GM03348 (cell line): ENCODE data around the gene ATG9B.
"Not testable (repeated sequence)": the region's sequence is repeated elsewhere in the genome, so short reads cannot be mapped to it uniquely, and the experiment has no call there.

Experiments used
- DNase-seq: peaks from one replicate; pipeline ENCODE4 v3.0.0; 2012; ENCODE audit warnings: low spot score

The ATG9B gene

GRCh38 chr7:151058781-151059366 is 34.6 kb upstream of the ATG9B start:
- DNase-seq, result peak; percentile 22

GRCh38 chr7:151057989-151058780 is 33.9 kb upstream of the ATG9B start:
- peak; percentile 98 for DNase-seq

- DNase-seq, result no peak
Measured at GRCh38 chr7:151057506-151057988, 33.3 kb upstream of the ATG9B start, which contains the start of gene CDK5. Gene CDK5 (minus strand): TSS chr7:151057897. CDS start chr7:151057848, 49 bp downstream.

- DNase-seq, result no peak
Measured at GRCh38 chr7:151056666-151057505, 32.6 kb upstream of the ATG9B start.

- DNase-seq, result no peak
Measured at GRCh38 chr7:151056283-151056665, 32.0 kb upstream of the ATG9B start.

- no peak for DNase-seq
Measured at GRCh38 chr7:151053751-151054150, 29.5 kb upstream of the ATG9B start.

- no peak for DNase-seq
Measured at GRCh38 chr7:151053096-151053495, 28.8 kb upstream of the ATG9B start.

GRCh38 chr7:151051108-151051507 is 26.8 kb upstream of the ATG9B start:
- peak; percentile 67 for DNase-seq

- no peak for DNase-seq
Measured at GRCh38 chr7:151048911-151049463, 24.7 kb upstream of the ATG9B start.

GRCh38 chr7:151047976-151048815 is 23.9 kb upstream of the ATG9B start, which contains the start of gene ASIC3:
Gene ASIC3 (plus strand): TSS chr7:151048531. CDS start chr7:151048886, 355 bp downstream.
- no peak for DNase-seq

GRCh38 chr7:151046603-151047573 is 22.6 kb upstream of the ATG9B start:
- DNase-seq, result peak; percentile 63

GRCh38 chr7:151045967-151046366 is 21.7 kb upstream of the ATG9B start:
- DNase-seq, result no peak

- DNase-seq, result no peak
Measured at GRCh38 chr7:151045262-151045661, 21.0 kb upstream of the ATG9B start.

GRCh38 chr7:151043959-151044358 is 19.7 kb upstream of the ATG9B start:
- no peak for DNase-seq

GRCh38 chr7:151043449-151043848 is 19.2 kb upstream of the ATG9B start:
- not testable (repeated sequence) for DNase-seq

- no peak for DNase-seq
Measured at GRCh38 chr7:151040616-151041375, 16.5 kb upstream of the ATG9B start.

- no peak for DNase-seq
Measured at GRCh38 chr7:151039850-151040548, 15.7 kb upstream of the ATG9B start.
